ENCODE results near the gene SLC35F4.
"Not testable (repeated sequence)": the region's sequence is repeated elsewhere in the genome, so short reads cannot be mapped to it uniquely, and the experiment has no call there.

SLC35F4 gene

GRCh38 chr14:57865403-57866198 is at the start of gene SLC35F4:
Gene SLC35F4 (minus strand): TSS chr14:57866092.
- no peak for DNase-seq

- no peak for DNase-seq
Observed at GRCh38 chr14:57909626-57910025, 43.7 kb upstream of the SLC35F4 start.

GRCh38 chr14:57903954-57904353 is 38.1 kb upstream of the SLC35F4 start:
- no peak for DNase-seq

- DNase-seq, result no peak
Observed at GRCh38 chr14:57898837-57899572, 33.1 kb upstream of the SLC35F4 start.

- no peak for DNase-seq
Observed at GRCh38 chr14:57897144-57897748, 31.4 kb upstream of the SLC35F4 start.

- no peak for DNase-seq
Observed at GRCh38 chr14:57889245-57889644, 23.4 kb upstream of the SLC35F4 start.

- no peak for DNase-seq
Observed at GRCh38 chr14:57884175-57884574, 18.3 kb upstream of the SLC35F4 start.

GRCh38 chr14:57883061-57883460 is 17.2 kb upstream of the SLC35F4 start:
- DNase-seq, result no peak

GRCh38 chr14:57879516-57879915 is 13.6 kb upstream of the SLC35F4 start:
- DNase-seq, result no peak

- DNase-seq, result no peak
Observed at GRCh38 chr14:57875985-57876384, 10.1 kb upstream of the SLC35F4 start.

- DNase-seq, result no peak
Observed at GRCh38 chr14:57875296-57875695, 9.4 kb upstream of the SLC35F4 start.

GRCh38 chr14:57871459-57872080 is 5.7 kb upstream of the SLC35F4 start:
- DNase-seq, result no peak

GRCh38 chr14:57870686-57871457 is 5.0 kb upstream of the SLC35F4 start:
- no peak for DNase-seq

- no peak for DNase-seq
Observed at GRCh38 chr14:57869617-57870016, 3.7 kb upstream of the SLC35F4 start.

- no peak for DNase-seq
Observed at GRCh38 chr14:57866199-57866705, 360 bp upstream of the SLC35F4 start.

GRCh38 chr14:57865066-57865402 is 858 bp downstream of the SLC35F4 start:
- no peak for DNase-seq

GRCh38 chr14:57864659-57865058 is 1.2 kb downstream of the SLC35F4 start:
- no peak for DNase-seq

GRCh38 chr14:57863471-57863870 is 2.4 kb downstream of the SLC35F4 start:
- DNase-seq, result no peak

- DNase-seq, result not testable (repeated sequence)
Observed at GRCh38 chr14:57855666-57856065, 10.2 kb downstream of the SLC35F4 start.

- DNase-seq, result no peak
Observed at GRCh38 chr14:57854571-57854970, 11.3 kb downstream of the SLC35F4 start.

GRCh38 chr14:57851354-57851753 is 14.5 kb downstream of the SLC35F4 start:
- no peak for DNase-seq

GRCh38 chr14:57848786-57849185 is 17.1 kb downstream of the SLC35F4 start:
- DNase-seq, result no peak

- DNase-seq, result no peak
Observed at GRCh38 chr14:57848353-57848752, 17.5 kb downstream of the SLC35F4 start.

All from activated CD4-positive, CD25-positive, alpha-beta regulatory T cell (primary cell).